DOHH2 (cell line): ENCODE results near the gene PKIB.

Experiments used
- H3F3A ChIP-seq: fragments of 200-600 bp; sonication (generic), shearing (Covaris generic); 2 replicates; pipeline ENCODE4 v1.6.0; 2016; ENCODE audit warnings: antibody characterized with exemption, mild to moderate bottlenecking; ENCODE audit not compliant: control insufficient read depth, insufficient read depth
- H3K27ac ChIP-seq: fragments of 200-600 bp; sonication (generic); 2 replicates; pipeline ENCODE4 v1.5.1; 2014; ENCODE audit warnings: low read depth, mild to moderate bottlenecking, low read length, moderate library complexity
- H3K27me3 ChIP-seq: fragments of 200-600 bp; sonication (generic); 2 replicates; pipeline ENCODE4 v1.6.1; 2014; ENCODE audit warnings: mild to moderate bottlenecking, low read length, mixed read lengths; ENCODE audit not compliant: control insufficient read depth
- H3K36me3 ChIP-seq: fragments of 200-600 bp; sonication (generic); 2 replicates; pipeline ENCODE4 v1.6.1; 2014; ENCODE audit warnings: mild to moderate bottlenecking, low read length, moderate library complexity, mixed read lengths; ENCODE audit not compliant: control insufficient read depth
- H3K4me1 ChIP-seq: fragments of 200-600 bp; sonication (generic); 2 replicates; pipeline ENCODE4 v1.6.1; 2014; ENCODE audit warnings: mild to moderate bottlenecking, low read length, mixed read lengths; ENCODE audit not compliant: control insufficient read depth
- H3K4me2 ChIP-seq: fragments of 200-600 bp; sonication (generic); 2 replicates; pipeline ENCODE4 v1.6.0; 2014; ENCODE audit warnings: mild to moderate bottlenecking, low read length, moderate library complexity
- H3K4me3 ChIP-seq: fragments of 200-600 bp; sonication (generic); 2 replicates; pipeline ENCODE4 v1.5.1; 2014; ENCODE audit warnings: mild to moderate bottlenecking, low read length, mixed read lengths
- H3K79me2 ChIP-seq: fragments of 200-600 bp; sonication (generic); 2 replicates; pipeline ENCODE4 v1.6.1; 2014; ENCODE audit warnings: mild to moderate bottlenecking, low read length, mixed read lengths; ENCODE audit not compliant: control insufficient read depth
- H3K9me2 ChIP-seq: fragments of 200-600 bp; sonication (generic); replicated peaks from 2 replicates; pipeline ENCODE4 v1.6.1; 2014; ENCODE audit warnings: mild to moderate bottlenecking, low read length, mixed read lengths; ENCODE audit not compliant: control insufficient read depth
- H3K9me3 ChIP-seq: fragments of 200-600 bp; sonication (generic); 2 replicates; pipeline ENCODE4 v1.6.1; 2014; ENCODE audit warnings: antibody characterized with exemption, low read length, mixed read lengths; ENCODE audit not compliant: control insufficient read depth, insufficient read depth
- H4K20me1 ChIP-seq: fragments of 200-600 bp; sonication (generic); 2 replicates; pipeline ENCODE4 v1.6.0; 2014; ENCODE audit warnings: low read depth, mild to moderate bottlenecking, antibody characterized with exemption, low read length, moderate library complexity; ENCODE audit not compliant: control insufficient read depth, insufficient read depth
- CTCF ChIP-seq: fragments of 200-600 bp; sonication (generic); IDR thresholded peaks from one replicate; pipeline ENCODE4 v1.5.1; 2014; ENCODE audit warnings: antibody characterized with exemption, mild to moderate bottlenecking, low read depth, low read length; ENCODE audit not compliant: poor library complexity, severe bottlenecking
- EZH2phosphoT487 ChIP-seq: fragments of 200-600 bp; sonication (generic); IDR thresholded peaks from 2 replicates; pipeline ENCODE4 v1.6.1; 2017; ENCODE audit warnings: borderline replicate concordance, mild to moderate bottlenecking, antibody characterized with exemption, low read length, moderate library complexity, mixed read lengths

PKIB gene

GRCh38 chr6:122651031-122651430 is 40.8 kb downstream of the PKIB start:
- Histone ChIP-seq H3K4me1 (no peaks in the 10 kb centered on the region), H3K9me3 (no peaks in the 10 kb centered on the region), H3K36me3 (no peaks in the 10 kb centered on the region), H3K27me3 (no peaks in the 10 kb centered on the region), H3K9me2 (no peaks in the 10 kb centered on the region), H3K4me3 (no peak overlapping the region), H3K27ac (no peak overlapping the region), H3K4me2 (no peak overlapping the region), H3K79me2 (no peaks in the 10 kb centered on the region), H4K20me1 (no peaks in the 10 kb centered on the region), H3F3A (no peaks in the 10 kb centered on the region)
- no peak for TF ChIP-seq EZH2phosphoT487
- no peak for TF ChIP-seq CTCF

DNA sequence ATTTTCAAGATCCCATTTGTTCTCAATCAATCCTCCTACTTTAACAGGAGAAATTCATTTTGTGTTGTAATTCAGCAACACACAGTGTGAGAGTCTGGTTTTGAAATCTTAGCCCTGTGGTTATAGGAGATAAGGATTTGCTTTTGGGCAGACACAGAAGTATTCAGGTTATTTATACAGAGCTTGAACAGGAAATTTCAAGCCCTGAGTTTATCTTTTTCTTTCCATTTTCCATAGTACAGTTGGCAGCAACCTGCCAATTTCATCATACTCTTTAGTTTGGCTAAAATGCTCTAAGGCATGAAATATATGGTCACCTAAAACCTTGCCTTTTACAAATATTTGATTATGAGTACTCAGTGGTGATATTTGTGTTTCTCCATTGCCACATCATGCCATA is 41.4 kb downstream of the PKIB start:
- H3F3A ChIP-seq = no peaks in the 10 kb centered on the region
- no peaks in the 10 kb centered on the region for H3K4me1 ChIP-seq
- no peak overlapping the region for H3K4me2 ChIP-seq
- no peak for TF ChIP-seq EZH2phosphoT487
- TF ChIP-seq CTCF = no peak
- H3K9me2 ChIP-seq = no peaks in the 10 kb centered on the region
- H3K36me3 ChIP-seq = no peaks in the 10 kb centered on the region
- H3K4me3 ChIP-seq = no peak overlapping the region
- no peak overlapping the region for H3K27ac ChIP-seq
- H3K27me3 ChIP-seq = no peaks in the 10 kb centered on the region
- H3K79me2 ChIP-seq = no peaks in the 10 kb centered on the region
- no peaks in the 10 kb centered on the region for H4K20me1 ChIP-seq
- no peaks in the 10 kb centered on the region for H3K9me3 ChIP-seq

DNA sequence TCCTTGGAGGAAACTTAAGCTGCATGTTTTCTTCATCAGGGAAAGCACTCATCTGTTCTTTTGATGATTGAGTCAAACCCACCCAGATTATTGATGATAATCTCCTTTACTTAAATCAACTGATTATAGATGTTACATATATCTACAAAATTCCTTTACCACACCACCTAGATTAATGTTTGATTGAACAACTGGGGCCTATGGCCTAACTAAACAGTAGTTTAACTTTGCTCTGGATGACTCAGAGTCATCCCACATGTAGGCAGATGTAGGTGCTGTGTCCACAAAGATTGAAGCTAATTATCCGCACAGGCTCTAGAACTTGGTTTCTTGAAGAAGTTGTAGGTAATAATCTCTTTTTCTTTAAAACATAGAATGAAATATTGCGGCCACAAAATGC is 42.2 kb downstream of the PKIB start:
- H3K27ac ChIP-seq = no peak overlapping the region
- H3K79me2 ChIP-seq = no peaks in the 10 kb centered on the region
- H3K9me2 ChIP-seq = no peaks in the 10 kb centered on the region
- no peak overlapping the region for H3K4me2 ChIP-seq
- no peaks in the 10 kb centered on the region for H3K4me1 ChIP-seq
- H3F3A ChIP-seq = no peaks in the 10 kb centered on the region
- no peak overlapping the region for H3K4me3 ChIP-seq
- no peaks in the 10 kb centered on the region for H3K27me3 ChIP-seq
- H4K20me1 ChIP-seq = no peaks in the 10 kb centered on the region
- H3K9me3 ChIP-seq = no peaks in the 10 kb centered on the region
- TF ChIP-seq EZH2phosphoT487 (no peak), CTCF (no peak)
- no peaks in the 10 kb centered on the region for H3K36me3 ChIP-seq

DNA sequence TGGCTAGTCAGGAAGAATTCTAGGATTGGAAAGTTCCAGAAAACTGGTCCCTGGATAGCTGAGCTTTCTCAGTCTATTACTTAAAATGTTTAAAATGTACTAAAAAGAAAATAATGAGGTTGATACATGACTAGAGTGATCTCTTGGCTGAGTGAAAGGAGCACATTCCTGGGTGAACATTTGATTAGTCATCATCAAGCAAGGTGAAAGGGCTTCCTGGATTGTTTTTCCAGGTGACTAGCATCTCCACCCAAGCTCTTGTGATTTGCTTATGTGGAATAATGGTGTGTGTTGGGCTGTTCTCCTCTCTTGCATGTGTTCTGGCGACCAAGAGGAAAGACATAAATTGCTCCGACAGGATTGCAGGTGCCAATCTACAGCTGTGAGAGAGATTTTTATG is 42.9 kb downstream of the PKIB start:
- H3K36me3 ChIP-seq = no peaks in the 10 kb centered on the region
- no peaks in the 10 kb centered on the region for H3K79me2 ChIP-seq
- no peaks in the 10 kb centered on the region for H3K9me3 ChIP-seq
- H3K4me2 ChIP-seq = no peak overlapping the region
- H3K27ac ChIP-seq = no peak overlapping the region
- TF ChIP-seq CTCF (no peak), EZH2phosphoT487 (no peak)
- H4K20me1 ChIP-seq = no peaks in the 10 kb centered on the region
- no peak overlapping the region for H3K4me3 ChIP-seq
- no peaks in the 10 kb centered on the region for H3F3A ChIP-seq
- H3K27me3 ChIP-seq = no peaks in the 10 kb centered on the region
- H3K9me2 ChIP-seq = no peaks in the 10 kb centered on the region
- no peaks in the 10 kb centered on the region for H3K4me1 ChIP-seq
